ENCODE results near the gene PROSER2.
"Not testable (repeated sequence)": the region's sequence is repeated elsewhere in the genome, so short reads cannot be mapped to it uniquely, and the experiment has no call there.

The PROSER2 gene

DNA sequence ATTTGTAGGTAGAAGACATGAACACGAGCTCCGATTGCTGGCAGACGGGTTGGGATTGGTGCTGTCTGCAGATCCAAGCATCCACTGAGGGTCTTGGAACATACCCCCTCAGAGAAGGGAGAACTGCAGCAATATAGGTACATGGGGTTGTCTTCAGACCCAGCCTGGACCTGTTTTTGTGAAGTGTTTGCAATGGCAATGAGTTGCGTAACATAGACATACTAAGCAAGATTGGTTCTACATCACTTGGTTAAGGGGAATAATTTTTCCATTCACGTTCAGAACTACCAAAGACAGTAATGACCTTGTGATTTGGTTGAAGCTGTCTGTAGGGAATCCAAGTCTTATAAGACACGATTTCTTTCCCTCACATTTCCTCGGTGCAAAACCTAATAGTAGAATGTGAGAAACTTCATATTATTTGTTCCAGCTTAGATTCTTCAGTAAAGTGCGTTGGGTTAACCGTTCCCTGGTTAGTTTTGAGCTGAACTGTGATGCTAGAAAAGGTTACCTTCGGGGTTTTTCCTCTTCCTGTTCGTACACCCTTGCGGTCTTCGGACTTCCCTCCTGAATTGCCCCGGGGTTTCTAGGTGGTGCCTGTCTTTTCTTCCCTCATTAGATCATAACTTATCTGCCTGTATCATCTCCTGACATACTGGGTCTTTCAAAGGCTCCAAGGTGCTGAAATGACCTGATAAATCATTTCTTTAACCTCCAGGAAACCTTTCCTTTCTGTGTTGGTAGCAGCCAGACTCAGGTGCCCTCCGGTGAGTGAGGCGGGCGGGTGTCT, 14.4 kb downstream of the PROSER2 start:
- H3K4me1 Mint-ChIP-seq (ENCODE audit: low read depth) = peaks cover 2% of the 10 kb centered on the region
- no peaks in the 10 kb centered on the region for H3K9me3 Mint-ChIP-seq
- H3K36me3 Mint-ChIP-seq (ENCODE audit: low read depth) = no peaks in the 10 kb centered on the region
- H3K27me3 Mint-ChIP-seq (ENCODE audit: low read depth) = peaks cover 44% of the 10 kb centered on the region
- no peak overlapping the region for H3K27ac Mint-ChIP-seq
- H3K4me3 Mint-ChIP-seq = no peak overlapping the region

- peaks cover 2% of the 10 kb centered on the region for H3K4me1 Mint-ChIP-seq (ENCODE audit: low read depth)
- H3K36me3 Mint-ChIP-seq (ENCODE audit: low read depth) = no peaks in the 10 kb centered on the region
- no peak overlapping the region for H3K4me3 Mint-ChIP-seq
- peaks cover 44% of the 10 kb centered on the region for H3K27me3 Mint-ChIP-seq (ENCODE audit: low read depth)
- H3K27ac Mint-ChIP-seq = no peak overlapping the region
- H3K9me3 Mint-ChIP-seq = no peaks in the 10 kb centered on the region
These were observed 15.2 kb downstream of the PROSER2 start for GRCh38 chr10:11838298-11838852.

GRCh38 chr10:11841375-11841774, 18.2 kb downstream of the PROSER2 start:
- no peak overlapping the region for H3K27ac Mint-ChIP-seq
- H3K4me3 Mint-ChIP-seq = no peak overlapping the region
- H3K36me3 Mint-ChIP-seq (ENCODE audit: low read depth) = no peaks in the 10 kb centered on the region
- H3K9me3 Mint-ChIP-seq = no peaks in the 10 kb centered on the region
- peaks cover 53% of the 10 kb centered on the region for H3K27me3 Mint-ChIP-seq (ENCODE audit: low read depth)
- peaks cover 2% of the 10 kb centered on the region for H3K4me1 Mint-ChIP-seq (ENCODE audit: low read depth)

- H3K27me3 Mint-ChIP-seq (ENCODE audit: low read depth) = peaks cover 53% of the 10 kb centered on the region
- no peaks in the 10 kb centered on the region for H3K9me3 Mint-ChIP-seq
- H3K36me3 Mint-ChIP-seq (ENCODE audit: low read depth) = no peaks in the 10 kb centered on the region
- H3K27ac Mint-ChIP-seq = no peak overlapping the region
- H3K4me1 Mint-ChIP-seq (ENCODE audit: low read depth) = peaks cover 2% of the 10 kb centered on the region
- no peak overlapping the region for H3K4me3 Mint-ChIP-seq
These were observed 19.3 kb downstream of the PROSER2 start for GRCh38 chr10:11842411-11842810.

- Mint-ChIP-seq H3K4me1 (ENCODE audit: low read depth) (no peaks in the 10 kb centered on the region), H3K27ac (no peak overlapping the region), H3K36me3 (ENCODE audit: low read depth) (no peaks in the 10 kb centered on the region), H3K4me3 (no peak overlapping the region), H3K27me3 (ENCODE audit: low read depth) (peaks cover 51% of the 10 kb centered on the region), H3K9me3 (no peaks in the 10 kb centered on the region)
These were observed 22.0 kb downstream of the PROSER2 start for GRCh38 chr10:11845113-11845512.

GRCh38 chr10:11846542-11846941, 23.4 kb downstream of the PROSER2 start:
- Mint-ChIP-seq H3K36me3 (ENCODE audit: low read depth) (no peaks in the 10 kb centered on the region), H3K9me3 (no peaks in the 10 kb centered on the region), H3K27ac (no peak overlapping the region), H3K4me1 (ENCODE audit: low read depth) (no peaks in the 10 kb centered on the region), H3K27me3 (ENCODE audit: low read depth) (peaks cover 46% of the 10 kb centered on the region), H3K4me3 (no peak overlapping the region)

DNA sequence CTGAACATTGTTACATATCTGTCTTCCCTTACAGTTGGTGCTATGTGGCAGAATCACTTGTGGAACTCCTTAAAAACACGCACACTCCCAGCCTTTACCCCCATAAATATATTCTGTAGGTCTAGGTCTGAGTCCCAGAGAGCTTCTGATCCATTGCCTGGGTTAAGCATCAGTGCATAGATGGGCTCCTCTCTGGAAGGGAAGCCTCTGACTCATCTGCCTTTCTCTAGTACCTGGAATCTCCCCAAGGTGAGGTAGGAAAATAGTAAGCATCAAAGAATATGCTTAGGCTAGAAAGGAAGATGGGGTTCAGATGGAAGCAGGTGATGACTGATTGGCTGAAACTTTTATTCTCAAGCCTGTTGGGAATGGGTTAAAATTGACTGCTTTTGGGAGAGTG, 26.1 kb downstream of the PROSER2 start:
- Mint-ChIP-seq H3K36me3 (ENCODE audit: low read depth) (no peaks in the 10 kb centered on the region), H3K4me1 (ENCODE audit: low read depth) (no peaks in the 10 kb centered on the region), H3K4me3 (no peak overlapping the region), H3K27me3 (ENCODE audit: low read depth) (peaks cover 38% of the 10 kb centered on the region), H3K27ac (no peak overlapping the region), H3K9me3 (no peaks in the 10 kb centered on the region)

DNA sequence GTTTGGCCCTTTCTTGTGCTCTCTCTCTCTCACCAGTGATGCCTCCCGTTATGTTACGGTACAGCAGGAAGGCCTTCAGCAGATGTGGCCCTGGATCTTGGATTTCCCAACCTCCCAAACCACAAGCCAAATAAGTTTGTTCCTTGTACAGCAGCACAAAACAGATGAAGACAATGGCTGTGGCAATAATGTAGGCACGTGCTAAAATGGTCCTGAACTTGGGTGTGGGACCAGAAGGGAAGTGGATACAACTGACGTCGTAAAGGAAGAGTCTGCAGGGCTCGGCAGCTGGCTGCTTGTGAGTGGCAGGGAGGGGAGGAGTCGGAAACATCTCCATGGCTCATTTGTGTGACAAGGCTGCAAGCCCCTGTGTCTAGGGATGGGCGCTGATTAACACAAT, 26.8 kb downstream of the PROSER2 start:
- no peak overlapping the region for H3K27ac Mint-ChIP-seq
- H3K27me3 Mint-ChIP-seq (ENCODE audit: low read depth) = peaks cover 37% of the 10 kb centered on the region
- no peaks in the 10 kb centered on the region for H3K36me3 Mint-ChIP-seq (ENCODE audit: low read depth)
- no peaks in the 10 kb centered on the region for H3K4me1 Mint-ChIP-seq (ENCODE audit: low read depth)
- H3K4me3 Mint-ChIP-seq = no peak overlapping the region
- H3K9me3 Mint-ChIP-seq = no peaks in the 10 kb centered on the region

- H3K27me3 Mint-ChIP-seq (ENCODE audit: low read depth) = peaks cover 31% of the 10 kb centered on the region
- no peaks in the 10 kb centered on the region for H3K36me3 Mint-ChIP-seq (ENCODE audit: low read depth)
- H3K4me3 Mint-ChIP-seq = no peak overlapping the region
- no peaks in the 10 kb centered on the region for H3K9me3 Mint-ChIP-seq
- H3K27ac Mint-ChIP-seq = no peak overlapping the region
- no peaks in the 10 kb centered on the region for H3K4me1 Mint-ChIP-seq (ENCODE audit: low read depth)
These were observed 28.8 kb downstream of the PROSER2 start for GRCh38 chr10:11851910-11852309.

- peaks cover 28% of the 10 kb centered on the region for H3K27me3 Mint-ChIP-seq (ENCODE audit: low read depth)
- H3K27ac Mint-ChIP-seq; H3K4me3 Mint-ChIP-seq; H3K36me3 Mint-ChIP-seq (ENCODE audit: low read depth); H3K9me3 Mint-ChIP-seq; H3K4me1 Mint-ChIP-seq (ENCODE audit: low read depth): not testable (repeated sequence)
These were observed 29.5 kb downstream of the PROSER2 start for GRCh38 chr10:11852637-11853036.

- no peaks in the 10 kb centered on the region for H3K4me1 Mint-ChIP-seq (ENCODE audit: low read depth)
- H3K9me3 Mint-ChIP-seq = no peaks in the 10 kb centered on the region
- peaks cover 32% of the 10 kb centered on the region for H3K27me3 Mint-ChIP-seq (ENCODE audit: low read depth)
- H3K4me3 Mint-ChIP-seq = no peak overlapping the region
- H3K36me3 Mint-ChIP-seq (ENCODE audit: low read depth) = no peaks in the 10 kb centered on the region
- H3K27ac Mint-ChIP-seq = no peak overlapping the region
These were observed 30.3 kb downstream of the PROSER2 start for GRCh38 chr10:11853468-11853867.

GRCh38 chr10:11854301-11854700, 31.1 kb downstream of the PROSER2 start:
- no peak overlapping the region for H3K4me3 Mint-ChIP-seq
- H3K27me3 Mint-ChIP-seq (ENCODE audit: low read depth) = peaks cover 33% of the 10 kb centered on the region
- H3K36me3 Mint-ChIP-seq (ENCODE audit: low read depth) = no peaks in the 10 kb centered on the region
- H3K4me1 Mint-ChIP-seq (ENCODE audit: low read depth) = no peaks in the 10 kb centered on the region
- no peaks in the 10 kb centered on the region for H3K9me3 Mint-ChIP-seq
- H3K27ac Mint-ChIP-seq = no peak overlapping the region

DNA sequence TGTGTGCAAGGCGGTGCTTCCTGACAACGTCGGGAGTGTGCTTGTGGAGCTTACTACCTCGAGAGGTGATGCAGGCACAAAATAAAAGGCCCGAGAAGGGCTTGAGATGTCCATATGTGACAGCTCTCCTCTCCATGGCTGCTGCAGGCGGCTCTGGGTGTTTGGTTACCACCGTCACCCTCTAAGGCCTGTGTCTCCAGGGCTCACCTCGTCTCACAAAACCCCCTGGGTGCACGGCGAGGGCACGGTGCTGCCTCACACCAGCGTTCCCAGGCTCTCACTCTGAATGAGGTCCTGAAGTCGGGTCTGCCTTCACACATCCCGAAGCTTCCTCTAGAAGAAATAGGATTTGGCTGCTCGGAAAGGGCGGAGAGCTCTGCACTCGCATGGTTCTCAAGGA, 32.9 kb downstream of the PROSER2 start:
- no peaks in the 10 kb centered on the region for H3K9me3 Mint-ChIP-seq
- H3K27ac Mint-ChIP-seq = no peak overlapping the region
- no peak overlapping the region for H3K4me3 Mint-ChIP-seq
- no peaks in the 10 kb centered on the region for H3K36me3 Mint-ChIP-seq (ENCODE audit: low read depth)
- no peaks in the 10 kb centered on the region for H3K4me1 Mint-ChIP-seq (ENCODE audit: low read depth)
- H3K27me3 Mint-ChIP-seq (ENCODE audit: low read depth) = peaks cover 41% of the 10 kb centered on the region

- H3K4me1 Mint-ChIP-seq (ENCODE audit: low read depth) = no peaks in the 10 kb centered on the region
- no peak overlapping the region for H3K4me3 Mint-ChIP-seq
- H3K27me3 Mint-ChIP-seq (ENCODE audit: low read depth) = peaks cover 47% of the 10 kb centered on the region
- H3K9me3 Mint-ChIP-seq = no peaks in the 10 kb centered on the region
- no peaks in the 10 kb centered on the region for H3K36me3 Mint-ChIP-seq (ENCODE audit: low read depth)
- H3K27ac Mint-ChIP-seq = no peak overlapping the region
These were observed 33.5 kb downstream of the PROSER2 start for GRCh38 chr10:11856678-11857077.

DNA sequence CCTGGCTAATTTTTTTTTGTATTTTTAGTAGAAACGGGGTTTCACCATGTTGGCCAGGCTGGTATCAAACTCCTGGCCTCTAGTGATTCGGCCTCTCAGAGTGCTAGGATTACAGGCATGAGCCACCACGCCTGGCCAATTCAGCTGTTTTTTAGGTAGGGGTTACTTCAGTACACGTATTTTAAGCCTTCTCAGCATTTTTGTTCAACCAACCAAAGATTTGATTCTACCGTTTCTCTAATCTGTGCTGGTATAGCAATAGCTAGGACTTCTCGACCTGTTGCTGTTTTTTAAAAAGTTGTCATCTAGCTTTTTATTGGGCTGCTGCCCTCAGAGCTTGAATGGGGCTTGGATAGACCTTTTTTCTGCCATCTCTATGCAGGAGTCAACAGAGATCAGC, 34.9 kb downstream of the PROSER2 start:
- Mint-ChIP-seq H3K4me1 (ENCODE audit: low read depth) (peaks cover 4% of the 10 kb centered on the region), H3K9me3 (no peaks in the 10 kb centered on the region), H3K27me3 (ENCODE audit: low read depth) (peaks cover 61% of the 10 kb centered on the region), H3K4me3 (no peak overlapping the region), H3K27ac (no peak overlapping the region), H3K36me3 (ENCODE audit: low read depth) (no peaks in the 10 kb centered on the region)

Data from T-helper 1 cell treated with Interleukin-12 subunit alpha and Interleukin-12 subunit beta and Interleukin-4 antibody, amounts not matched to agents 30 μg/mL and 1 μg/mL, for 36 hours (primary cell).